H1 (cell line): ENCODE data around the gene GPC6. TPM values are rescaled to one million over a fixed set of nuclear protein-coding genes. Genes with fewer than 3 reads are reported as not detected.

Source experiments
- CTCF ChIA-PET: fragments of 300-600 bp; sonication (Branson Sonifier 250); formaldehyde crosslinking; loops from one replicate; lab custom pipeline; 2021; ENCODE audit not compliant: partially characterized antibody; lab: Charles Lee
- POLR2A ChIA-PET: fragments of 300-600 bp; sonication (Branson Sonifier 250); formaldehyde crosslinking; loops from one replicate; lab custom pipeline; 2021; ENCODE audit warnings: inconsistent platforms; ENCODE audit not compliant: partially characterized antibody; lab: Charles Lee
- DNase-seq, 2 experiments: peaks; one replicate each; pipeline versions ENCODE4 v3.0.0 to v3.0.0-alpha.2; 2010 to 2022; ENCODE audit warnings: low spot score in 2 of 2, low read depth in 1 of 2, mixed read lengths in 1 of 2
- FAIRE-seq: peaks from 2 replicates; lab custom pipeline; 2011; peaks lifted over from hg19 to GRCh38; lab: Jason Lieb, UNC
- H2AFZ ChIP-seq: 2 replicates; pipeline ENCODE4 v1.8.1; 2012; ENCODE audit warnings: low read length, inconsistent platforms
- H2AK5ac ChIP-seq: 2 replicates; pipeline ENCODE4 v1.6.1; 2013; ENCODE audit warnings: low read depth, low read length
- H2BK120ac ChIP-seq: replicated peaks from 2 replicates; pipeline ENCODE3; 2013; ENCODE audit warnings: low read depth, low read length, inconsistent platforms
- H2BK12ac ChIP-seq: 2 replicates; pipeline ENCODE4 v1.6.1; 2013; ENCODE audit warnings: low read depth, low read length
- H2BK15ac ChIP-seq: 2 replicates; pipeline ENCODE4 v1.6.1; 2013; ENCODE audit warnings: low read length
- H2BK20ac ChIP-seq: 2 replicates; pipeline ENCODE4 v1.6.1; 2013; ENCODE audit warnings: low read length
- H2BK5ac ChIP-seq: 2 replicates; pipeline ENCODE4 v1.6.1; 2013; ENCODE audit warnings: low read depth, low read length
- H3K14ac ChIP-seq: 2 replicates; pipeline ENCODE4 v1.6.1; 2013; ENCODE audit warnings: inconsistent platforms; ENCODE audit not compliant: insufficient read length
- H3K18ac ChIP-seq: 2 replicates; pipeline ENCODE4 v1.6.1; 2013; ENCODE audit warnings: low read length; ENCODE audit errors: extremely low read depth
- H3K23ac ChIP-seq: 2 replicates; pipeline ENCODE4 v1.6.1; 2013; ENCODE audit warnings: inconsistent platforms; ENCODE audit not compliant: insufficient read length
- H3K23me2 ChIP-seq: 2 replicates; pipeline ENCODE4 v1.6.1; 2013; ENCODE audit warnings: low read depth, low read length
- H3K27ac ChIP-seq: 2 replicates; pipeline ENCODE4 v1.6.1; 2011; ENCODE audit warnings: low read depth, low read length, inconsistent platforms
- H3K27me3 ChIP-seq, 4 experiments: replicated peaks in 1 of 4; 1 replicate in 1 of 4; 2 replicates in 3 of 4; pipeline versions ENCODE4 v1.6.1 to v1.8.1; 2011 to 2013; ENCODE audit warnings: low read length in 3 of 4, mild to moderate bottlenecking in 3 of 4, inconsistent platforms in 2 of 4, mixed read lengths in 2 of 4, moderate library complexity in 1 of 4; ENCODE audit not compliant: control insufficient read depth in 3 of 4, insufficient read depth in 3 of 4; ENCODE audit errors: extremely low read depth in 1 of 4
- H3K36me3 ChIP-seq, 4 experiments: 2 replicates each; pipeline versions ENCODE4 v1.6.1 to v1.8.1; 2011 to 2013; ENCODE audit warnings: mild to moderate bottlenecking in 4 of 4, low read length in 3 of 4, moderate library complexity in 2 of 4, control low read depth in 1 of 4, inconsistent platforms in 1 of 4; ENCODE audit not compliant: insufficient read depth in 4 of 4, control insufficient read depth in 2 of 4
- H3K4ac ChIP-seq: replicated peaks from 2 replicates; pipeline ENCODE3; 2013; ENCODE audit warnings: low read length, low read depth, mixed read lengths, inconsistent platforms; ENCODE audit not compliant: insufficient read length
- H3K4me1 ChIP-seq, 4 experiments: replicated peaks in 1 of 4; 1 replicate in 1 of 4; 2 replicates in 3 of 4; pipeline versions ENCODE4 v1.6.1 to v1.8.1; 2011 to 2013; ENCODE audit warnings: low read length in 3 of 4, inconsistent platforms in 2 of 4, mixed read lengths in 1 of 4; ENCODE audit not compliant: insufficient read depth in 4 of 4, control insufficient read depth in 3 of 4
- H3K4me2 ChIP-seq, 2 experiments: 2 replicates each; pipeline versions ENCODE4 v1.6.1 to v1.8.1; 2011 to 2013; ENCODE audit warnings: low read depth in 2 of 2, low read length in 2 of 2, control low read depth in 1 of 2, inconsistent platforms in 1 of 2, mild to moderate bottlenecking in 1 of 2; ENCODE audit not compliant: insufficient read depth in 1 of 2
- H3K4me3 ChIP-seq, 4 experiments: fragments of 200-600, 300-600 bp in 1 of 4; sonication (generic), shearing (Covaris generic), sonication (Bioruptor Twin) in 1 of 4; 2 replicates each; pipeline versions ENCODE4 v1.5.1 to v1.8.1; 2011 to 2016; ENCODE audit warnings: low read length in 4 of 4, low read depth in 3 of 4, control low read depth in 2 of 4, inconsistent platforms in 2 of 4, mild to moderate bottlenecking in 2 of 4, mixed read lengths in 1 of 4, moderate library complexity in 1 of 4; ENCODE audit not compliant: insufficient read depth in 2 of 4; ENCODE audit errors: extremely low read depth in 1 of 4
- H3K56ac ChIP-seq: replicated peaks from 2 replicates; pipeline ENCODE3; 2013; ENCODE audit warnings: low read depth, mild to moderate bottlenecking, mixed read lengths, low read length, inconsistent platforms; ENCODE audit not compliant: insufficient read length
- H3K79me1 ChIP-seq: 2 replicates; pipeline ENCODE4 v1.6.1; 2013; ENCODE audit warnings: low read depth, low read length, control low read depth
- H3K79me2 ChIP-seq, 2 experiments: 2 replicates each; pipeline versions ENCODE4 v1.6.1 to v1.8.1; 2012 to 2013; ENCODE audit warnings: low read length in 2 of 2, mild to moderate bottlenecking in 2 of 2, inconsistent platforms in 1 of 2; ENCODE audit not compliant: insufficient read depth in 2 of 2, control insufficient read depth in 1 of 2
- H3K9ac ChIP-seq, 4 experiments: replicated peaks in 1 of 4; 1 replicate in 1 of 4; 2 replicates in 3 of 4; pipeline versions ENCODE4 v1.6.1 to v1.8.1; 2011 to 2013; ENCODE audit warnings: low read depth in 3 of 4, low read length in 3 of 4, control low read depth in 2 of 4, mild to moderate bottlenecking in 2 of 4, moderate library complexity in 2 of 4, inconsistent platforms in 1 of 4; ENCODE audit errors: extremely low read depth in 1 of 4
- H3K9me3 ChIP-seq, 2 experiments: 2 replicates each; pipeline versions ENCODE4 v1.6.1 to v1.8.1; 2012 to 2013; ENCODE audit warnings: mild to moderate bottlenecking in 2 of 2, moderate library complexity in 2 of 2, control low read depth in 1 of 2, inconsistent platforms in 1 of 2, low read depth in 1 of 2, low read length in 1 of 2, mixed read lengths in 1 of 2; ENCODE audit not compliant: insufficient read depth in 2 of 2
- H4K20me1 ChIP-seq, 2 experiments: replicated peaks in 1 of 2; 2 replicates each; pipeline versions ENCODE3 to v1.8.1; 2011 to 2013; ENCODE audit warnings: inconsistent platforms in 2 of 2, low read length in 2 of 2, mild to moderate bottlenecking in 1 of 2; ENCODE audit not compliant: insufficient read depth in 2 of 2, control insufficient read depth in 1 of 2
- H4K5ac ChIP-seq: 2 replicates; pipeline ENCODE4 v1.6.1; 2013; ENCODE audit warnings: low read length, low read depth, mixed read lengths, inconsistent platforms; ENCODE audit not compliant: insufficient read length
- H4K8ac ChIP-seq: 2 replicates; pipeline ENCODE4 v1.8.0; 2013; ENCODE audit warnings: mild to moderate bottlenecking, moderate library complexity, low read length, inconsistent platforms; ENCODE audit not compliant: insufficient read depth; ENCODE audit errors: extremely low read depth
- H4K91ac ChIP-seq: replicated peaks from 2 replicates; pipeline ENCODE3; 2013; ENCODE audit warnings: low read length, mixed read lengths, inconsistent platforms; ENCODE audit not compliant: insufficient read length
- BCL11A ChIP-seq, 2 experiments: IDR thresholded peaks; one replicate each; pipeline ENCODE4 v1.6.1; 2011; ENCODE audit warnings: low read depth in 2 of 2, low read length in 2 of 2, mild to moderate bottlenecking in 2 of 2
- CHD2 ChIP-seq: IDR thresholded peaks from 2 replicates; pipeline ENCODE4 v1.6.1; 2012; ENCODE audit warnings: low read length, improper control_type of control experiment
- HDAC6 ChIP-seq: IDR thresholded peaks from one replicate; pipeline ENCODE4 v1.7.1; 2012; ENCODE audit warnings: low read depth, mild to moderate bottlenecking, inconsistent platforms, low read length, moderate library complexity
- KDM1A ChIP-seq: fragments of 200-600, 300-600 bp; sonication (generic); IDR thresholded peaks from 2 replicates; pipeline ENCODE4 v1.7.1; 2016; ENCODE audit warnings: mild to moderate bottlenecking, low read length, borderline replicate concordance
- SIRT6 ChIP-seq: IDR thresholded peaks from one replicate; pipeline ENCODE4 v1.7.1; 2012; ENCODE audit warnings: low read length, inconsistent platforms
- SIX5 ChIP-seq: IDR thresholded peaks from 2 replicates; pipeline ENCODE4 v1.6.1; 2011; ENCODE audit warnings: mild to moderate bottlenecking, low read depth, low read length
- SP2 ChIP-seq: IDR thresholded peaks from 2 replicates; pipeline ENCODE4 v1.6.1; 2012; ENCODE audit warnings: mild to moderate bottlenecking, low read length, inconsistent platforms
- WGBS, 2 experiments: shearing (Covaris generic) in 1 of 2; methylation state at CpG; one replicate each; pipeline versions ENCODE4 v1.1.6 to v1.1.7; 2013 to 2015; ENCODE audit warnings: low lambda C conversion rate in 2 of 2, mixed read lengths in 2 of 2, inconsistent platforms in 1 of 2, low coverage in 1 of 2, missing lambda C conversion rate in 1 of 2; ENCODE audit not compliant: insufficient replicate concordance in 2 of 2, insufficient coverage in 1 of 2, insufficient read length in 1 of 2; ENCODE audit errors: extremely low coverage in 1 of 2, missing lambda C conversion rate in 1 of 2; 5-methylcytosine and 5-hydroxymethylcytosine counted together
- polyA plus RNA-seq, 7 experiments: library from polyadenylated mRNA; depleted of rRNA in 3 of 7; stranded (reverse) in 5 of 7; unstranded in 2 of 7; fragments of >200 nt in 5 of 7; fragments of 200-250 nt in 2 of 7; gene quantifications; 1 replicate in 5 of 7; 2 replicates in 1 of 7; 4 replicates in 1 of 7; pipeline versions ENCODE4 v1.2.1 to v1.2.3, GENCODE V29; 2011 to 2013; ENCODE audit warnings: missing spikeins in 2 of 7, mixed read lengths in 2 of 7
- total RNA-seq: library from RNA; stranded (reverse); fragmentation: NEBNext Ultra II Directional; extraction: Animal tissue kit (Norgen Biotek cat#: 25700); gene quantifications from 2 replicates; pipeline ENCODE4 v1.2.1, GENCODE V29; 2021

GPC6 gene
- total and polyA plus RNA-seq, 2 of the 8 experiments (the other 6 are each of a cell fraction or from before 2014, with no cell fraction given): 5.4 to 12.0 TPM

GRCh38 chr13:94157705-94158218 is 931.2 kb downstream of the GPC6 start:
- H2BK120ac ChIP-seq: no peak overlapping the region
- no peak for DNase-seq
- H2BK5ac ChIP-seq: no peak overlapping the region
- no peak overlapping the region for H2BK12ac ChIP-seq
- no peaks in the 10 kb centered on the region for H3K79me2 ChIP-seq
- no peak overlapping the region for H3K27ac ChIP-seq
- no peak for FAIRE-seq
- no peak overlapping the region for H2BK20ac ChIP-seq
- no peaks in the 10 kb centered on the region for H3K36me3 ChIP-seq
- no peaks in the 10 kb centered on the region for H3K9me3 ChIP-seq
- H3K4me1 ChIP-seq: no peaks in the 10 kb centered on the region
- no peak overlapping the region for H2AK5ac ChIP-seq
- H3K18ac ChIP-seq: no peak overlapping the region
- H4K8ac ChIP-seq: no peak overlapping the region
- no peaks in the 10 kb centered on the region for H3K27me3 ChIP-seq
- 91% methylated on average over 2 of the region's 2 CpGs; no CpG with 5 or more reads in 1 of the 2 experiments for WGBS, 2 experiments
- H3K9ac ChIP-seq: no peak overlapping the region
- POLR2A ChIA-PET: no interaction called here
- H2AFZ ChIP-seq: no peak overlapping the region
- H3K79me1 ChIP-seq: no peaks in the 10 kb centered on the region
- H3K23ac ChIP-seq: no peak overlapping the region
- H4K91ac ChIP-seq: no peak overlapping the region
- H3K14ac ChIP-seq: no peak overlapping the region
- CTCF ChIA-PET: interaction anchor here (1.2 to 1.3 kb wide), 2 partner anchors 18 to 188 kb away, joined by 3 read pairs; no protein-coding TSS in a partner anchor
- no peak overlapping the region for H3K56ac ChIP-seq
- TF ChIP-seq SIX5: no peak
- TF ChIP-seq KDM1A: no peak
- no peak for TF ChIP-seq SIRT6
- TF ChIP-seq HDAC6: no peak
- TF ChIP-seq BCL11A (IDR thresholded peaks at IDR 0.05; ENCODE audit: low read depth in 2 of 2, low read length in 2 of 2): no peak
- TF ChIP-seq SP2: no peak
- TF ChIP-seq CHD2: no peak
- no peak overlapping the region for H3K4ac ChIP-seq
- no peak overlapping the region for H2BK15ac ChIP-seq
- H3K23me2 ChIP-seq: no peaks in the 10 kb centered on the region
- H3K4me3 ChIP-seq: no peak overlapping the region
- no peak overlapping the region for H4K5ac ChIP-seq
- H4K20me1 ChIP-seq: no peaks in the 10 kb centered on the region
- no peak overlapping the region for H3K4me2 ChIP-seq
